HTERT RPE-1 (cell line): Measurements from ENCODE around the gene FAM120A.

Experiments used
- in situ Hi-C: fragments of 300-500 bp; cut with MboI; formaldehyde crosslinking; loops from 4 replicates; pipeline ENCODE4 v1.14.3; 2020; ENCODE audit warnings: low sequenced_read_pairs

The FAM120A gene

GRCh38 chr9:93447655-93448054 is 3.8 kb upstream of the FAM120A start:
- in situ Hi-C loops = no loop called here

GRCh38 chr9:93451849-93452709 is 594 bp downstream of the FAM120A start:
- in situ Hi-C loops = no loop called here

- in situ Hi-C loops = no loop called here
Observed at GRCh38 chr9:93452710-93453046, 1.2 kb downstream of the FAM120A start.

- in situ Hi-C loops = no loop called here
Observed at GRCh38 chr9:93453047-93453914, 1.8 kb downstream of the FAM120A start, which contains the start of gene FAM120AOS. Gene FAM120AOS, minus strand, starts transcription at chr9:93453581. Its CDS starts 872 bp downstream, at chr9:93452709.

GRCh38 chr9:93456022-93456421 is 4.5 kb downstream of the FAM120A start:
- in situ Hi-C loops = no loop called here

GRCh38 chr9:93456504-93456903 is 5.0 kb downstream of the FAM120A start:
- in situ Hi-C loops = no loop called here

- in situ Hi-C loops = no loop called here
Observed at GRCh38 chr9:93457006-93457405, 5.5 kb downstream of the FAM120A start.

GRCh38 chr9:93458712-93459111 is 7.2 kb downstream of the FAM120A start:
- in situ Hi-C loops = no loop called here

- in situ Hi-C loops = no loop called here
Observed at GRCh38 chr9:93459432-93459847, 8.0 kb downstream of the FAM120A start.

GRCh38 chr9:93460689-93461413 is 9.4 kb downstream of the FAM120A start:
- in situ Hi-C loops = no loop called here

GRCh38 chr9:93461414-93461743 is 9.9 kb downstream of the FAM120A start:
- in situ Hi-C loops = no loop called here

GRCh38 chr9:93461821-93462220 is 10.3 kb downstream of the FAM120A start:
- in situ Hi-C loops = no loop called here

- in situ Hi-C loops = no loop called here
Observed at GRCh38 chr9:93463638-93464248, 12.3 kb downstream of the FAM120A start.

GRCh38 chr9:93464395-93464794 is 12.9 kb downstream of the FAM120A start:
- in situ Hi-C loops = no loop called here

- in situ Hi-C loops = no loop called here
Observed at GRCh38 chr9:93464876-93465275, 13.4 kb downstream of the FAM120A start.

GRCh38 chr9:93465855-93466254 is 14.4 kb downstream of the FAM120A start:
- in situ Hi-C loops = no loop called here

- in situ Hi-C loops = no loop called here
Observed at GRCh38 chr9:93466416-93467061, 15.1 kb downstream of the FAM120A start.

- in situ Hi-C loops = no loop called here
Observed at GRCh38 chr9:93467062-93467416, 15.6 kb downstream of the FAM120A start.

- in situ Hi-C loops = no loop called here
Observed at GRCh38 chr9:93467462-93467861, 16.0 kb downstream of the FAM120A start.

- in situ Hi-C loops = no loop called here
Observed at GRCh38 chr9:93468763-93469456, 17.4 kb downstream of the FAM120A start.
